Stomach smooth muscle (tissue), 2 donors: ENCODE data around the gene WDR59.

Source experiments
- H3K27ac ChIP-seq: one replicate; pipeline ENCODE4 v1.7.0; 2013; ENCODE audit warnings: mild to moderate bottlenecking, low read length, inconsistent platforms
- H3K27me3 ChIP-seq, 2 donors: one replicate each; pipeline ENCODE4 v1.7.0; 2013; ENCODE audit warnings: low read length in 2 of 2; ENCODE audit not compliant: insufficient read depth in 2 of 2, control insufficient read depth in 1 of 2
- H3K36me3 ChIP-seq, 2 donors: one replicate each; pipeline ENCODE4 v1.7.0; 2013; ENCODE audit warnings: low read length in 2 of 2; ENCODE audit not compliant: control insufficient read depth in 2 of 2, insufficient read depth in 2 of 2
- H3K4me1 ChIP-seq: one replicate; pipeline ENCODE4 v1.7.0; 2013; ENCODE audit warnings: low read length; ENCODE audit not compliant: control insufficient read depth, insufficient read depth
- H3K4me3 ChIP-seq, 2 donors: one replicate each; pipeline ENCODE4 v1.7.0; 2013; ENCODE audit warnings: low read length in 2 of 2
- H3K9ac ChIP-seq, 2 donors: one replicate each; pipeline ENCODE4 v1.7.0; 2013; ENCODE audit warnings: low read length in 2 of 2, mild to moderate bottlenecking in 1 of 2
- H3K9me3 ChIP-seq, 2 donors: one replicate each; pipeline ENCODE4 v1.7.0; 2013; ENCODE audit warnings: low read length in 2 of 2; ENCODE audit not compliant: control insufficient read depth in 2 of 2
- donor health status: healthy.
- donor health status: Pancreatic carcinoma.

The WDR59 gene

GRCh38 chr16:74841469-74841868, 143.5 kb downstream of the WDR59 start:
- Histone ChIP-seq H3K27ac (no peak overlapping the region), H3K9me3 (no peaks in the 10 kb centered on the region), H3K27me3 (no peaks in the 10 kb centered on the region), H3K9ac (no peak overlapping the region), H3K4me3 (no peak overlapping the region), H3K36me3 (no peaks in the 10 kb centered on the region), H3K4me1 (peaks cover 4% of the 10 kb centered on the region)

GRCh38 chr16:74837056-74837455, 147.9 kb downstream of the WDR59 start:
- no peaks in the 10 kb centered on the region for H3K27me3 ChIP-seq
- no peak overlapping the region for H3K27ac ChIP-seq
- H3K4me1 ChIP-seq: peaks cover 4% of the 10 kb centered on the region
- H3K4me3 ChIP-seq: no peak overlapping the region
- no peaks in the 10 kb centered on the region for H3K36me3 ChIP-seq
- H3K9me3 ChIP-seq: no peaks in the 10 kb centered on the region
- H3K9ac ChIP-seq: no peak overlapping the region

GRCh38 chr16:74836111-74836671, 148.7 kb downstream of the WDR59 start:
- Histone ChIP-seq H3K36me3 (no peaks in the 10 kb centered on the region), H3K9ac (no peak overlapping the region), H3K4me1 (peaks cover 4% of the 10 kb centered on the region), H3K4me3 (no peak overlapping the region), H3K27me3 (no peaks in the 10 kb centered on the region), H3K9me3 (no peaks in the 10 kb centered on the region), H3K27ac (no peak overlapping the region)

- Histone ChIP-seq H3K27ac (no peak overlapping the region), H3K4me1 (peaks cover 4% of the 10 kb centered on the region), H3K4me3 (no peak overlapping the region), H3K36me3 (no peaks in the 10 kb centered on the region), H3K27me3 (no peaks in the 10 kb centered on the region), H3K9me3 (no peaks in the 10 kb centered on the region), H3K9ac (no peak overlapping the region)
Measured at GRCh38 chr16:74832228-74832627, 152.7 kb downstream of the WDR59 start.

- no peaks in the 10 kb centered on the region for H3K36me3 ChIP-seq
- H3K9me3 ChIP-seq: no peaks in the 10 kb centered on the region
- no peak overlapping the region for H3K9ac ChIP-seq
- no peak overlapping the region for H3K4me3 ChIP-seq
- no peaks in the 10 kb centered on the region for H3K4me1 ChIP-seq
- no peaks in the 10 kb centered on the region for H3K27me3 ChIP-seq
- no peak overlapping the region for H3K27ac ChIP-seq
Measured at GRCh38 chr16:74831467-74831866, 153.5 kb downstream of the WDR59 start.

- no peaks in the 10 kb centered on the region for H3K9me3 ChIP-seq
- no peaks in the 10 kb centered on the region for H3K4me1 ChIP-seq
- H3K36me3 ChIP-seq: no peaks in the 10 kb centered on the region
Measured at GRCh38 chr16:74830648-74831047, 154.3 kb downstream of the WDR59 start.

GRCh38 chr16:74829637-74830036, 155.3 kb downstream of the WDR59 start:
- H3K4me3 ChIP-seq: no peak overlapping the region
- no peak overlapping the region for H3K9ac ChIP-seq
- no peaks in the 10 kb centered on the region for H3K36me3 ChIP-seq
- no peaks in the 10 kb centered on the region for H3K27me3 ChIP-seq
- no peaks in the 10 kb centered on the region for H3K9me3 ChIP-seq
- no peaks in the 10 kb centered on the region for H3K4me1 ChIP-seq
- no peak overlapping the region for H3K27ac ChIP-seq

More at GRCh38 chr16:74830648-74831047, 154.3 kb downstream of the WDR59 start:
- no peak overlapping the region for H3K9ac ChIP-seq
- no peak overlapping the region for H3K4me3 ChIP-seq
- no peaks in the 10 kb centered on the region for H3K27me3 ChIP-seq
- no peak overlapping the region for H3K27ac ChIP-seq

- Histone ChIP-seq H3K27ac (no peak overlapping the region), H3K27me3 (peaks cover 0 to 3% of the 10 kb centered on the region in 2 donors), H3K9ac (no peak overlapping the region), H3K9me3 (no peaks in the 10 kb centered on the region), H3K36me3 (no peaks in the 10 kb centered on the region), H3K4me3 (no peak overlapping the region), H3K4me1 (no peaks in the 10 kb centered on the region)
Measured at GRCh38 chr16:74825941-74826340, 159.0 kb downstream of the WDR59 start.

- Histone ChIP-seq H3K9ac (no peak overlapping the region), H3K27me3 (peaks cover 0 to 4% of the 10 kb centered on the region in 2 donors), H3K4me3 (no peak overlapping the region), H3K9me3 (no peaks in the 10 kb centered on the region), H3K4me1 (no peaks in the 10 kb centered on the region), H3K27ac (no peak overlapping the region), H3K36me3 (no peaks in the 10 kb centered on the region)
Measured at GRCh38 chr16:74825016-74825415, 159.9 kb downstream of the WDR59 start.
